ENCODE measurements around the gene RBM24. TPM values are rescaled to one million over a fixed set of nuclear protein-coding genes. Genes with fewer than 3 reads are reported as not detected.

RBM24 gene
- total RNA-seq (under 1 TPM in 1 of 5 donors, not detected in 4; 0.19 TPM), total RNA-seq (0 to 0.85 (median 0.10) reads per million in 29 experiments)
- 0.29 TPM for total RNA-seq (2013)

GRCh38 chr6:17281100-17281496 lies at the start of gene RBM24:
Gene RBM24 (plus strand): TSS chr6:17281361. CDS start chr6:17281582, 221 bp downstream.
- Mint-ChIP-seq H3K27me3 (peaks cover 62 to 66% of the 10 kb centered on the region in 2 donors), H3K36me3 (no peaks in the 10 kb centered on the region), H3K4me1 (peaks cover 8 to 17% (median 13%) of the 10 kb centered on the region in 3 donors), H3K27ac (no peak within 1 kb of the TSS), H3K4me3 (peak within 1 kb of the TSS; percentile 65 to 79 (median 73)), H3K9me3 (no peaks in the 10 kb centered on the region)
- no peaks in the 10 kb centered on the region for H3K9me3 ChIP-seq
- peak in 3 of 4 experiments; percentile 9 to 34 (median 27) for ATAC-seq (replicated peaks in 1 of 4)
- H3K4me3 ChIP-seq (ENCODE audit: control insufficient read depth in 1 of 2, extremely low read depth in 1 of 2, low read length in 1 of 2), result peak within 1 kb of the TSS; percentile 28 to 64
- ChIA-PET CTCF (no interaction called here), POLR2A (no interaction called here)
- no peak within 1 kb of the TSS for H3K27ac ChIP-seq (ENCODE audit: low read length)
- WGBS (ENCODE audit: insufficient coverage), result 5% methylated on average over 36 of the region's 46 CpGs
- peak in 7 of 35 experiments; percentile 2 to 18 (median 8) for DNase-seq
- peaks cover 15 to 23% of the 10 kb centered on the region in 2 experiments for H3K27me3 ChIP-seq (replicated peaks in 1 of 2; ENCODE audit: control insufficient read depth in 2 of 2, extremely low read depth in 1 of 2, insufficient read depth in 2 of 2, low read length in 1 of 2)
- peaks cover 4 to 14% of the 10 kb centered on the region in 2 experiments for H3K4me1 ChIP-seq (ENCODE audit: control insufficient read depth in 1 of 2, extremely low read depth in 1 of 2, insufficient read depth in 2 of 2, low read length in 2 of 2)
- no peaks in the 10 kb centered on the region for H3K36me3 ChIP-seq (ENCODE audit: control insufficient read depth in 2 of 2, extremely low read depth in 1 of 2, insufficient read depth in 1 of 2, low read length in 1 of 2)

GRCh38 chr6:17233531-17233930 lies 47.6 kb upstream of the RBM24 start:
- Mint-ChIP-seq H3K27me3 (peaks cover 8 to 19% of the 10 kb centered on the region in 2 donors), H3K4me1 (no peaks in the 10 kb centered on the region), H3K36me3 (no peaks in the 10 kb centered on the region), H3K4me3 (no peak overlapping the region), H3K9me3 (no peaks in the 10 kb centered on the region), H3K27ac (no peak overlapping the region)
- DNase-seq (no peak), ATAC-seq (replicated peaks in 1 of 4) (no peak)
- Histone ChIP-seq H3K36me3 (ENCODE audit: control insufficient read depth in 2 of 2, extremely low read depth in 1 of 2, insufficient read depth in 1 of 2, low read length in 1 of 2) (no peaks in the 10 kb centered on the region), H3K9me3 (no peaks in the 10 kb centered on the region), H3K27me3 (replicated peaks in 1 of 2; ENCODE audit: control insufficient read depth in 2 of 2, extremely low read depth in 1 of 2, insufficient read depth in 2 of 2, low read length in 1 of 2) (peaks cover 0 to 2% of the 10 kb centered on the region in 2 experiments), H3K4me3 (ENCODE audit: control insufficient read depth in 1 of 2, extremely low read depth in 1 of 2, low read length in 1 of 2) (no peak overlapping the region), H3K4me1 (ENCODE audit: control insufficient read depth in 1 of 2, extremely low read depth in 1 of 2, insufficient read depth in 2 of 2, low read length in 2 of 2) (no peaks in the 10 kb centered on the region), H3K27ac (ENCODE audit: low read length) (no peak overlapping the region)
- WGBS (ENCODE audit: insufficient coverage), result 89% methylated on average over 1 of the region's 2 CpGs
- CTCF ChIA-PET, result no interaction called here
- POLR2A ChIA-PET, result no interaction called here

- no peak overlapping the region for H3K27ac Mint-ChIP-seq
- Histone ChIP-seq H3K27ac (ENCODE audit: low read length) (no peak overlapping the region), H3K9me3 (no peaks in the 10 kb centered on the region), H3K4me3 (ENCODE audit: control insufficient read depth in 1 of 2, extremely low read depth in 1 of 2, low read length in 1 of 2) (no peak overlapping the region), H3K36me3 (ENCODE audit: control insufficient read depth in 2 of 2, extremely low read depth in 1 of 2, insufficient read depth in 1 of 2, low read length in 1 of 2) (no peaks in the 10 kb centered on the region), H3K27me3 (replicated peaks in 1 of 2; ENCODE audit: control insufficient read depth in 2 of 2, extremely low read depth in 1 of 2, insufficient read depth in 2 of 2, low read length in 1 of 2) (peaks cover 0 to 2% of the 10 kb centered on the region in 2 experiments), H3K4me1 (ENCODE audit: control insufficient read depth in 1 of 2, extremely low read depth in 1 of 2, insufficient read depth in 2 of 2, low read length in 2 of 2) (no peaks in the 10 kb centered on the region)
- peaks cover 11 to 14% of the 10 kb centered on the region in 2 donors for H3K27me3 Mint-ChIP-seq
- H3K4me3 Mint-ChIP-seq, result no peak overlapping the region
- ATAC-seq (replicated peaks in 1 of 4), result no peak
- POLR2A ChIA-PET, result no interaction called here
- WGBS (ENCODE audit: insufficient coverage), result no CpG with 5 or more reads among the region's 2 CpGs
- no peaks in the 10 kb centered on the region for H3K4me1 Mint-ChIP-seq
- H3K36me3 Mint-ChIP-seq, result no peaks in the 10 kb centered on the region
- DNase-seq, result no peak
- H3K9me3 Mint-ChIP-seq, result peaks cover 0 to 8% (median 4%) of the 10 kb centered on the region in 3 donors
- CTCF ChIA-PET, result no interaction called here
Measured at GRCh38 chr6:17237246-17237645, 43.9 kb upstream of the RBM24 start.

- Histone ChIP-seq H3K36me3 (ENCODE audit: control insufficient read depth in 2 of 2, extremely low read depth in 1 of 2, insufficient read depth in 1 of 2, low read length in 1 of 2) (no peaks in the 10 kb centered on the region), H3K9me3 (no peaks in the 10 kb centered on the region), H3K27me3 (replicated peaks in 1 of 2; ENCODE audit: control insufficient read depth in 2 of 2, extremely low read depth in 1 of 2, insufficient read depth in 2 of 2, low read length in 1 of 2) (peaks cover 0 to 2% of the 10 kb centered on the region in 2 experiments), H3K4me1 (ENCODE audit: control insufficient read depth in 1 of 2, extremely low read depth in 1 of 2, insufficient read depth in 2 of 2, low read length in 2 of 2) (no peaks in the 10 kb centered on the region), H3K4me3 (ENCODE audit: control insufficient read depth in 1 of 2, extremely low read depth in 1 of 2, low read length in 1 of 2) (no peak overlapping the region), H3K27ac (ENCODE audit: low read length) (no peak overlapping the region)
- peaks cover 0 to 8% (median 4%) of the 10 kb centered on the region in 3 donors for H3K9me3 Mint-ChIP-seq
- ChIA-PET POLR2A (no interaction called here), CTCF (no interaction called here)
- DNase-seq (no peak), ATAC-seq (replicated peaks in 1 of 4) (no peak)
- peaks cover 16 to 19% of the 10 kb centered on the region in 2 donors for H3K27me3 Mint-ChIP-seq
- H3K27ac Mint-ChIP-seq, result no peak overlapping the region
- no peaks in the 10 kb centered on the region for H3K36me3 Mint-ChIP-seq
- WGBS (ENCODE audit: insufficient coverage), result 78% methylated on average over 3 of the region's 4 CpGs
- H3K4me3 Mint-ChIP-seq, result no peak overlapping the region
- H3K4me1 Mint-ChIP-seq, result no peaks in the 10 kb centered on the region
Measured at GRCh38 chr6:17239260-17239659, 41.9 kb upstream of the RBM24 start.

GRCh38 chr6:17240803-17241500 lies 40.2 kb upstream of the RBM24 start:
- H3K4me1 Mint-ChIP-seq, result no peaks in the 10 kb centered on the region
- peaks cover 0 to 8% (median 4%) of the 10 kb centered on the region in 3 donors for H3K9me3 Mint-ChIP-seq
- H3K9me3 ChIP-seq, result no peaks in the 10 kb centered on the region
- H3K27ac Mint-ChIP-seq, result no peak overlapping the region
- H3K36me3 Mint-ChIP-seq, result no peaks in the 10 kb centered on the region
- H3K27ac ChIP-seq (ENCODE audit: low read length), result no peak overlapping the region
- CTCF ChIA-PET, result no interaction called here
- ATAC-seq (replicated peaks in 1 of 4) (no peak), DNase-seq (no peak)
- POLR2A ChIA-PET, result no interaction called here
- no peak overlapping the region for H3K4me3 ChIP-seq (ENCODE audit: control insufficient read depth in 1 of 2, extremely low read depth in 1 of 2, low read length in 1 of 2)
- H3K27me3 Mint-ChIP-seq, result peaks cover 13 to 15% of the 10 kb centered on the region in 2 donors
- no peaks in the 10 kb centered on the region for H3K4me1 ChIP-seq (ENCODE audit: control insufficient read depth in 1 of 2, extremely low read depth in 1 of 2, insufficient read depth in 2 of 2, low read length in 2 of 2)
- WGBS (ENCODE audit: insufficient coverage), result 72% methylated on average over 3 of the region's 3 CpGs
- peaks cover 0 to 2% of the 10 kb centered on the region in 2 experiments for H3K27me3 ChIP-seq (replicated peaks in 1 of 2; ENCODE audit: control insufficient read depth in 2 of 2, extremely low read depth in 1 of 2, insufficient read depth in 2 of 2, low read length in 1 of 2)
- H3K4me3 Mint-ChIP-seq, result no peak overlapping the region
- H3K36me3 ChIP-seq (ENCODE audit: control insufficient read depth in 2 of 2, extremely low read depth in 1 of 2, insufficient read depth in 1 of 2, low read length in 1 of 2), result no peaks in the 10 kb centered on the region

- H3K27ac ChIP-seq (ENCODE audit: low read length), result no peak overlapping the region
- DNase-seq, result no peak
- no peak for ATAC-seq (replicated peaks in 1 of 4)
- H3K36me3 ChIP-seq (ENCODE audit: control insufficient read depth in 2 of 2, extremely low read depth in 1 of 2, insufficient read depth in 1 of 2, low read length in 1 of 2), result no peaks in the 10 kb centered on the region
- no peaks in the 10 kb centered on the region for H3K9me3 ChIP-seq
- Mint-ChIP-seq H3K4me1 (no peaks in the 10 kb centered on the region), H3K27ac (no peak overlapping the region), H3K27me3 (peaks cover 9 to 11% of the 10 kb centered on the region in 2 donors), H3K36me3 (no peaks in the 10 kb centered on the region), H3K4me3 (no peak overlapping the region), H3K9me3 (peaks cover 0 to 8% (median 4%) of the 10 kb centered on the region in 3 donors)
- POLR2A ChIA-PET, result no interaction called here
- WGBS (ENCODE audit: insufficient coverage), result no CpG with 5 or more reads among the region's 1 CpG
- H3K4me3 ChIP-seq (ENCODE audit: control insufficient read depth in 1 of 2, extremely low read depth in 1 of 2, low read length in 1 of 2), result no peak overlapping the region
- H3K4me1 ChIP-seq (ENCODE audit: control insufficient read depth in 1 of 2, extremely low read depth in 1 of 2, insufficient read depth in 2 of 2, low read length in 2 of 2), result no peaks in the 10 kb centered on the region
- H3K27me3 ChIP-seq (replicated peaks in 1 of 2; ENCODE audit: control insufficient read depth in 2 of 2, extremely low read depth in 1 of 2, insufficient read depth in 2 of 2, low read length in 1 of 2), result peaks cover 0 to 2% of the 10 kb centered on the region in 2 experiments
- CTCF ChIA-PET, result no interaction called here
Measured at GRCh38 chr6:17242087-17242486, 39.1 kb upstream of the RBM24 start.

Measured in T-cell (primary cell).